HepG2 (cell line): Measurements from ENCODE around the gene CAPZB.

Experiments
- EP300 ChIP-seq, 3 experiments: sonication (generic) in 1 of 3; formaldehyde crosslinking in 1 of 3; IDR thresholded peaks; 2 replicates each; pipeline versions ENCODE4 v1.5.1 to v1.6.1; 2011 to 2020; ENCODE audit warnings: low read depth in 2 of 3, low read length in 2 of 3, borderline replicate concordance in 1 of 3, improper control_type of control experiment in 1 of 3, mild to moderate bottlenecking in 1 of 3, missing genetic modification reagents in 1 of 3, moderate library complexity in 1 of 3
- ERF ChIP-seq: IDR thresholded peaks from 2 replicates; pipeline ENCODE4 v1.6.1; 2018; ENCODE audit warnings: missing biosample characterization, missing genetic modification reagents
- RORA ChIP-seq: sonication (generic); formaldehyde crosslinking; IDR thresholded peaks from 2 replicates; pipeline ENCODE4 v1.5.0; 2020; ENCODE audit warnings: mild to moderate bottlenecking, missing genetic modification reagents, moderate library complexity
- TF ChIP-seq, protein P1 (sequence below): sonication (generic); formaldehyde crosslinking; IDR thresholded peaks from 2 replicates; pipeline ENCODE4 v1.5.1; 2020; ENCODE audit warnings: missing genetic modification reagents, mild to moderate bottlenecking, borderline replicate concordance
- TF ChIP-seq, protein P2 (sequence below): IDR thresholded peaks from 2 replicates; pipeline ENCODE4 v1.6.1; 2012; ENCODE audit warnings: inconsistent platforms
- TF ChIP-seq, protein P3 (sequence below): sonication (generic); formaldehyde crosslinking; IDR thresholded peaks from 2 replicates; pipeline ENCODE4 v1.4.0; 2020; ENCODE audit warnings: low read depth, mild to moderate bottlenecking, missing genetic modification reagents

DNA sequence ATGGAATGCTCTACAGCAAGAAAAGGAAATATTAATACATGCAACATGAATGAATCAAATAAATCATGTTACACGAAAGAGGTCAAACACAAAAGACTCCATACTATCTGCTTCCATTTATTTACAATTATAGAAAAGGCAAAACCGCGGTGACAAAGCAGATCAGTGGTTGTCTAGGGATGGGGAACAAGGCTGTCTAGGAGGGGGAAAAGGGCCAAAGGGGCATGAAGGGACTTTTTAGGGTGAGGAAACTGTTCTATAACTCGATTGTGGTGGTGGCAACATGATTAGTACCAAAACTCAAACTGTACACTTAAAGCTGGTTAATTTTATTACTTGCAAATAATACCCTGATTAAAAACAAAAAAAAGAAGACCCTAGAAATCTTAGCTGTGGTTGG, 20.6 kb downstream of the CAPZB start:
- TF ChIP-seq, protein P1, sequence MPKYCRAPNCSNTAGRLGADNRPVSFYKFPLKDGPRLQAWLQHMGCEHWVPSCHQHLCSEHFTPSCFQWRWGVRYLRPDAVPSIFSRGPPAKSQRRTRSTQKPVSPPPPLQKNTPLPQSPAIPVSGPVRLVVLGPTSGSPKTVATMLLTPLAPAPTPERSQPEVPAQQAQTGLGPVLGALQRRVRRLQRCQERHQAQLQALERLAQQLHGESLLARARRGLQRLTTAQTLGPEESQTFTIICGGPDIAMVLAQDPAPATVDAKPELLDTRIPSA (CRISPR knock-in tag): no peak
- TF ChIP-seq, protein P2, sequence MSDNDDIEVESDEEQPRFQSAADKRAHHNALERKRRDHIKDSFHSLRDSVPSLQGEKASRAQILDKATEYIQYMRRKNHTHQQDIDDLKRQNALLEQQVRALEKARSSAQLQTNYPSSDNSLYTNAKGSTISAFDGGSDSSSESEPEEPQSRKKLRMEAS: no peak
- TF ChIP-seq EP300 (IDR thresholded peaks at IDR 0.05; ENCODE audit: low read depth in 2 of 2, low read length in 2 of 2) (no peak), EP300 (CRISPR knock-in tag; IDR thresholded peaks at IDR 0.05; ENCODE audit: borderline replicate concordance) (no peak), ERF (CRISPR knock-in tag) (no peak), RORA (no peak)
- TF ChIP-seq, protein P3, sequence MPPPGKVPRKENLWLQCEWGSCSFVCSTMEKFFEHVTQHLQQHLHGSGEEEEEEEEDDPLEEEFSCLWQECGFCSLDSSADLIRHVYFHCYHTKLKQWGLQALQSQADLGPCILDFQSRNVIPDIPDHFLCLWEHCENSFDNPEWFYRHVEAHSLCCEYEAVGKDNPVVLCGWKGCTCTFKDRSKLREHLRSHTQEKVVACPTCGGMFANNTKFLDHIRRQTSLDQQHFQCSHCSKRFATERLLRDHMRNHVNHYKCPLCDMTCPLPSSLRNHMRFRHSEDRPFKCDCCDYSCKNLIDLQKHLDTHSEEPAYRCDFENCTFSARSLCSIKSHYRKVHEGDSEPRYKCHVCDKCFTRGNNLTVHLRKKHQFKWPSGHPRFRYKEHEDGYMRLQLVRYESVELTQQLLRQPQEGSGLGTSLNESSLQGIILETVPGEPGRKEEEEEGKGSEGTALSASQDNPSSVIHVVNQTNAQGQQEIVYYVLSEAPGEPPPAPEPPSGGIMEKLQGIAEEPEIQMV (CRISPR knock-in tag): no peak
